HepG2 (cell line): ENCODE data around the gene ESR1. TPM values are rescaled to one million over a fixed set of nuclear protein-coding genes. Genes with fewer than 3 reads are reported as not detected.

Experiments
- ATAC-seq: fragments of 200-7000 bp; cut with Tn5 transposase; 3 replicates; pipeline ENCODE4 v1.9.1; 2020; ENCODE audit warnings: mild to moderate bottlenecking, moderate library complexity
- BruUV-seq: library from RNA; stranded (reverse); fragments of 400-500 nt; replicated peaks from 2 replicates; lab custom pipeline; 2021; lab: Mats Ljungman, UMichigan
- CTCF ChIA-PET: fragments of 300-600 bp; formaldehyde crosslinking; extraction: SDS; loops from one replicate; lab custom pipeline; 2021; ENCODE audit warnings: low total read pairs, inconsistent platforms, low intra/inter-chr PET ratio; lab: Yijun Ruan, JAX
- POLR2A ChIA-PET: fragments of 350-600 bp; sonication (Branson Sonifier 250); formaldehyde crosslinking; loops from one replicate; lab custom pipeline; 2020; ENCODE audit warnings: antibody characterized with exemption, inconsistent platforms; lab: Yijun Ruan, JAX
- DNase-seq: peaks from one replicate; pipeline ENCODE4 v3.0.0-alpha.2; 2015; ENCODE audit warnings: low spot score
- FAIRE-seq: peaks from 3 replicates; lab custom pipeline; 2011; peaks lifted over from hg19 to GRCh38; lab: Jason Lieb, UNC
- H2AFZ ChIP-seq: one replicate; pipeline ENCODE4 v1.6.1; 2011; ENCODE audit warnings: low read length, inconsistent platforms
- H3K27ac ChIP-seq: fragments of 300-600 bp; 3 replicates; pipeline ENCODE4 v1.8.0; 2011; ENCODE audit warnings: mixed run types, mild to moderate bottlenecking, mixed read lengths, low read length, inconsistent platforms; ENCODE audit not compliant: insufficient read depth; ENCODE audit errors: extremely low read length
- H3K27me3 ChIP-seq, 2 experiments: fragments of 200-600 bp in 1 of 2; 2 replicates in 1 of 2; 3 replicates in 1 of 2; pipeline versions ENCODE4 v1.6.0 to v1.8.0; 2011; ENCODE audit warnings: low read length in 2 of 2, mild to moderate bottlenecking in 2 of 2, moderate library complexity in 2 of 2, inconsistent platforms in 1 of 2; ENCODE audit not compliant: insufficient read depth in 2 of 2, control insufficient read depth in 1 of 2
- H3K36me3 ChIP-seq, 2 experiments: fragments of 200-600 bp in 1 of 2; replicated peaks in 1 of 2; 2 replicates in 1 of 2; 3 replicates in 1 of 2; pipeline versions ENCODE4 v1.5.1 to v1.8.0; 2011; ENCODE audit warnings: low read length in 2 of 2, inconsistent platforms in 1 of 2; ENCODE audit not compliant: insufficient read depth in 2 of 2, control insufficient read depth in 1 of 2
- H3K4me1 ChIP-seq: 2 replicates; pipeline ENCODE4 v1.5.1; 2012; ENCODE audit warnings: low read length, inconsistent platforms; ENCODE audit not compliant: insufficient read depth
- H3K4me2 ChIP-seq: 2 replicates; pipeline ENCODE4 v1.6.0; 2011; ENCODE audit warnings: low read depth, low read length, inconsistent platforms
- H3K4me3 ChIP-seq, 3 experiments: fragments of 200-600 bp in 1 of 3; sonication (generic), shearing (Covaris generic) in 1 of 3; replicated peaks in 1 of 3; 2 replicates each; pipeline ENCODE4 v1.5.1; 2011 to 2016; ENCODE audit warnings: low read length in 3 of 3, inconsistent platforms in 2 of 3, low read depth in 2 of 3, mild to moderate bottlenecking in 2 of 3, control low read depth in 1 of 3, mixed read lengths in 1 of 3; ENCODE audit not compliant: insufficient read depth in 1 of 3
- H3K79me2 ChIP-seq: one replicate; pipeline ENCODE4 v1.6.1; 2011; ENCODE audit warnings: low read length, inconsistent platforms; ENCODE audit not compliant: insufficient read depth
- H3K9ac ChIP-seq: 2 replicates; pipeline ENCODE4 v1.6.0; 2011; ENCODE audit warnings: mild to moderate bottlenecking, low read depth, low read length, inconsistent platforms; ENCODE audit not compliant: insufficient read depth
- H3K9me3 ChIP-seq: 2 replicates; pipeline ENCODE4 v1.5.1; 2012; ENCODE audit warnings: mild to moderate bottlenecking, low read length
- H4K20me1 ChIP-seq: 2 replicates; pipeline ENCODE4 v1.6.0; 2011; ENCODE audit warnings: inconsistent platforms, mild to moderate bottlenecking, low read length, moderate library complexity; ENCODE audit not compliant: insufficient read depth
- CCAR2 ChIP-seq: fragments of 200-400 bp; formaldehyde crosslinking; optimal IDR thresholded peaks from 2 replicates; pipeline ENCODE3; 2018; ENCODE audit warnings: low read depth, mild to moderate bottlenecking, low read length, moderate library complexity
- IKZF5 ChIP-seq: IDR thresholded peaks from 2 replicates; pipeline ENCODE4 v1.6.1; 2018; ENCODE audit warnings: missing genetic modification reagents, mild to moderate bottlenecking, missing compliant biosample characterization
- NFE2L2 ChIP-seq: fragments of 150-350 bp; IDR thresholded peaks from 2 replicates; pipeline ENCODE4 v1.6.1; 2014; ENCODE audit warnings: low read length
- ZNF816 ChIP-seq: sonication (generic); formaldehyde crosslinking; IDR thresholded peaks from 2 replicates; pipeline ENCODE4 v1.8.0; 2022; ENCODE audit warnings: missing genetic modification reagents, mild to moderate bottlenecking, borderline replicate concordance
- WGBS: methylation state at CpG from one replicate; pipeline ENCODE4 v1.1.6; 2017; ENCODE audit warnings: low lambda C conversion rate; 5-methylcytosine and 5-hydroxymethylcytosine counted together
- in situ Hi-C: cut with HindIII; loops from 2 replicates; pipeline ENCODE4 v1.10.0; 2017; ENCODE audit warnings: low pct_unique_long_range_greater_than_20kb; ENCODE audit not compliant: extremely low pct_ligation_motif_present
- intact Hi-C: fragments of 100-400 bp; cut with micrococcal nuclease; formaldehyde crosslinking; loops from one replicate; pipeline ENCODE4 v1.10.0; 2022; ENCODE audit not compliant: unreplicated experiment
- polyA plus RNA-seq, 8 experiments: library from polyadenylated mRNA; depleted of rRNA in 3 of 8; stranded (reverse) in 7 of 8; unstranded in 1 of 8; fragments of >200 nt; fragmentation: Illumina TruSeq in 4 of 8; extraction: Trizol in 4 of 8; gene quantifications; 2 replicates each; pipeline versions ENCODE4 v1.2.1 to v1.2.3, GENCODE V29; 2011 to 2016; ENCODE audit warnings: low read depth in 4 of 8, missing spikeins in 1 of 8, mixed read lengths in 1 of 8; ENCODE audit not compliant: insufficient read depth in 1 of 8
- total RNA-seq, 5 experiments: library from RNA; depleted of rRNA; stranded (reverse); fragments of >200 nt; fragmentation: Illumina TruSeq; extraction: Trizol; gene quantifications; 2 replicates each; pipeline ENCODE4 v1.2.3, GENCODE V29; 2016; ENCODE audit warnings: low read depth in 1 of 5
- TF ChIP-seq, protein P1 (sequence below): sonication (generic); formaldehyde crosslinking; IDR thresholded peaks from 2 replicates; pipeline ENCODE4 v1.4.0; 2020; ENCODE audit warnings: mild to moderate bottlenecking, missing genetic modification reagents
- TF ChIP-seq, protein P2 (sequence below): IDR thresholded peaks from 2 replicates; pipeline ENCODE4 v1.6.1; 2016; ENCODE audit warnings: mild to moderate bottlenecking, missing biosample characterization, missing genetic modification reagents

Gene ESR1
- total and polyA plus RNA-seq, 2 of the 13 experiments (the other 11 are each of a cell fraction or from before 2014, with no cell fraction given): not detected

- H3K36me3 ChIP-seq: no peaks in the 10 kb centered on the region
- no TSS peak for BruUV-seq
- in situ Hi-C loops (no loop called here), intact Hi-C loops (loop anchor here (1.0 kb wide), 1 partner anchor 127 kb away; no protein-coding TSS in a partner anchor)
- H3K9me3 ChIP-seq: no peaks in the 10 kb centered on the region
- no peak for TF ChIP-seq NFE2L2
- no peak for TF ChIP-seq ZNF816 (CRISPR knock-in tag)
- TF ChIP-seq CCAR2: no peak
- TF ChIP-seq, protein P1, sequence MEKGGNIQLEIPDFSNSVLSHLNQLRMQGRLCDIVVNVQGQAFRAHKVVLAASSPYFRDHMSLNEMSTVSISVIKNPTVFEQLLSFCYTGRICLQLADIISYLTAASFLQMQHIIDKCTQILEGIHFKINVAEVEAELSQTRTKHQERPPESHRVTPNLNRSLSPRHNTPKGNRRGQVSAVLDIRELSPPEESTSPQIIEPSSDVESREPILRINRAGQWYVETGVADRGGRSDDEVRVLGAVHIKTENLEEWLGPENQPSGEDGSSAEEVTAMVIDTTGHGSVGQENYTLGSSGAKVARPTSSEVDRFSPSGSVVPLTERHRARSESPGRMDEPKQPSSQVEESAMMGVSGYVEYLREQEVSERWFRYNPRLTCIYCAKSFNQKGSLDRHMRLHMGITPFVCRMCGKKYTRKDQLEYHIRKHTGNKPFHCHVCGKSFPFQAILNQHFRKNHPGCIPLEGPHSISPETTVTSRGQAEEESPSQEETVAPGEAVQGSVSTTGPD (CRISPR knock-in tag): no peak
- TF ChIP-seq, protein P2, sequence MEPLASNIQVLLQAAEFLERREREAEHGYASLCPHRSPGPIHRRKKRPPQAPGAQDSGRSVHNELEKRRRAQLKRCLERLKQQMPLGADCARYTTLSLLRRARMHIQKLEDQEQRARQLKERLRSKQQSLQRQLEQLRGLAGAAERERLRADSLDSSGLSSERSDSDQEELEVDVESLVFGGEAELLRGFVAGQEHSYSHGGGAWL (CRISPR knock-in tag): no peak
- TF ChIP-seq IKZF5: no peak
- no peaks in the 10 kb centered on the region for H3K4me1 ChIP-seq
- ATAC-seq: no peak
- no peak overlapping the region for H3K9ac ChIP-seq
- no peaks in the 10 kb centered on the region for H3K27me3 ChIP-seq
- no peak for DNase-seq
- no peaks in the 10 kb centered on the region for H4K20me1 ChIP-seq
- FAIRE-seq: no peak
- H3K79me2 ChIP-seq: no peaks in the 10 kb centered on the region
- WGBS: 5% methylated on average over 2 of the region's 2 CpGs
- H3K27ac ChIP-seq: no peak overlapping the region
- H3K4me3 ChIP-seq: no peak overlapping the region
- H3K4me2 ChIP-seq: no peak overlapping the region
- POLR2A ChIA-PET: no interaction called here
- CTCF ChIA-PET: no interaction called here
- H2AFZ ChIP-seq: no peak overlapping the region
Observed at GRCh38 chr6:151842816-151843215, 35.3 kb downstream of the ESR1 start.
